ENCODE data around the gene HAND2.

Gene HAND2

GRCh38 chr4:173532725-173533511 is 2.9 kb upstream of the HAND2 start:
- no peak for DNase-seq (ENCODE audit: low read depth, low spot score)
- in situ Hi-C loops (cut with HindIII; ENCODE audit: low sequenced_read_pairs), result no loop called here
- no peak for TF ChIP-seq CTCF (IDR thresholded peaks at IDR 0.05; ENCODE audit: low read depth, low read length)
- H3K4me3 ChIP-seq (ENCODE audit: low read depth, low read length), result no peak overlapping the region

- in situ Hi-C loops (cut with HindIII; ENCODE audit: low sequenced_read_pairs), result no loop called here
- TF ChIP-seq CTCF (IDR thresholded peaks at IDR 0.05; ENCODE audit: low read depth, low read length), result no peak
- DNase-seq (ENCODE audit: low read depth, low spot score), result no peak
- no peak overlapping the region for H3K4me3 ChIP-seq (ENCODE audit: low read depth, low read length)
These were observed 1.3 kb upstream of the HAND2 start for GRCh38 chr4:173531086-173531965.

GRCh38 chr4:173530326-173531085 is 477 bp upstream of the HAND2 start:
- in situ Hi-C loops (cut with HindIII; ENCODE audit: low sequenced_read_pairs), result no loop called here
- no peak for TF ChIP-seq CTCF (IDR thresholded peaks at IDR 0.05; ENCODE audit: low read depth, low read length)
- H3K4me3 ChIP-seq (ENCODE audit: low read depth, low read length), result no peak overlapping the region
- DNase-seq (ENCODE audit: low read depth, low spot score), result no peak

- no peak overlapping the region for H3K4me3 ChIP-seq (ENCODE audit: low read depth, low read length)
- no peak for DNase-seq (ENCODE audit: low read depth, low spot score)
- no peak for TF ChIP-seq CTCF (IDR thresholded peaks at IDR 0.05; ENCODE audit: low read depth, low read length)
- in situ Hi-C loops (cut with HindIII; ENCODE audit: low sequenced_read_pairs), result no loop called here
These were observed 1.4 kb downstream of the HAND2 start for GRCh38 chr4:173528378-173529321.

GRCh38 chr4:173527103-173527891 is 2.7 kb downstream of the HAND2 start:
- no peak for DNase-seq (ENCODE audit: low read depth, low spot score)
- no peak overlapping the region for H3K4me3 ChIP-seq (ENCODE audit: low read depth, low read length)
- no peak for TF ChIP-seq CTCF (IDR thresholded peaks at IDR 0.05; ENCODE audit: low read depth, low read length)
- in situ Hi-C loops (cut with HindIII; ENCODE audit: low sequenced_read_pairs), result no loop called here
